Hepatocyte (in vitro differentiated cells): ENCODE measurements around the gene PPOX.

ENCODE experiments used
- CTCF ChIP-seq: fragments of 200-600 bp; sonication (generic); IDR thresholded peaks from 2 replicates; pipeline ENCODE4 v1.5.1; 2016; ENCODE audit warnings: antibody characterized with exemption, mild to moderate bottlenecking; ENCODE audit not compliant: poor library complexity
- EZH2 ChIP-seq: fragments of 200-600 bp; sonication (generic); IDR thresholded peaks from 2 replicates; pipeline ENCODE4 v1.6.1; 2016; ENCODE audit warnings: antibody characterized with exemption, mild to moderate bottlenecking, borderline replicate concordance

DNA sequence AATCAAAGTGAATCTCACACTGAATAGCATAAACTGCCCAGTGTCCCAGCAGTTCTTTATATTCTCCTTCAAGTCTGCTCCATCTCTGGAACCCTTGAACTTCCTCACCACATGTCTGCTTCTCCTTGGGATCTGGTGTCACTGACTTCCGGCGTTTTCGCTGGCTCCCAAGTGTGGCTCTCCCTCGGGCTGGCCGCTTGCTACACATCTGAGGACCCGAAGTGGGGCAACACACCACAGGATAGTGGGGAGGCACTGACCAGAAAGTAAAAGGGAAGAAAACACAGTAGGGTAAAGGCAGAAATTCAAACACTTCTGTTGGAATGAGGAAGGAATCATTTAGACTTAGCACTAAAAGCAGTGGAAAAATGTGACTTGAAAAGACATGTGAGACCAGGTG, 43.3 kb upstream of the PPOX start:
- TF ChIP-seq CTCF (no peak), EZH2 (no peak)
